Sigmoid colon (tissue), 3 donors: Measurements from ENCODE around the gene HTT.

Source experiments
- POLR2A ChIP-seq, 2 donors: fragments of 450-650 bp; IDR thresholded peaks; one replicate each; pipeline ENCODE4 v1.6.1; 2016; ENCODE audit warnings: antibody characterized with exemption in 2 of 2, mild to moderate bottlenecking in 2 of 2, moderate library complexity in 2 of 2
- TF ChIP-seq, protein P1 (sequence below), 4 experiments: fragments of 450-650 bp in 3 of 4; fragments of 200-600 bp in 1 of 4; IDR thresholded peaks; one replicate each; pipeline ENCODE4 v1.5.1; 2016 to 2019; ENCODE audit warnings: antibody characterized with exemption in 4 of 4, mild to moderate bottlenecking in 3 of 4, moderate library complexity in 2 of 4

DNA sequence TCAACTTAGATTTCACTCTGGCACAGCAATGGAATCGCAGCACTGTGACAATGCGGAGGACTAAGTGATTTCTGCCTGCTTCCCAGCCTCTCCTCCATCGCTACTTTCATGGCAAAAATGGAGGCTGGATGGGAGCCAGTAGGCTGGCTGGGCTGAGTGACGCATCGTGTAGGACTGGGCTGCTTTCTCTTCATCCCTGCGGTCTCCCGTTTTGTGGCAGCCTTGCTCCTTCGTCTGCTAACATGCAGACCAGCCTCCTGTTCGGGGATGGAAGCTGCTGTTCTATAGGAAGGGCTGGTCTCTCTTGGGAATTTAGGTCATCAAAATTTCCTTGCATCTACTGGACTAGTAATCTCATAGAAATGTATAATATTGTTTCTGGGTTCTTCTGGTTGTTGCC, 202.5 kb downstream of the HTT start:
- TF ChIP-seq, protein P1, sequence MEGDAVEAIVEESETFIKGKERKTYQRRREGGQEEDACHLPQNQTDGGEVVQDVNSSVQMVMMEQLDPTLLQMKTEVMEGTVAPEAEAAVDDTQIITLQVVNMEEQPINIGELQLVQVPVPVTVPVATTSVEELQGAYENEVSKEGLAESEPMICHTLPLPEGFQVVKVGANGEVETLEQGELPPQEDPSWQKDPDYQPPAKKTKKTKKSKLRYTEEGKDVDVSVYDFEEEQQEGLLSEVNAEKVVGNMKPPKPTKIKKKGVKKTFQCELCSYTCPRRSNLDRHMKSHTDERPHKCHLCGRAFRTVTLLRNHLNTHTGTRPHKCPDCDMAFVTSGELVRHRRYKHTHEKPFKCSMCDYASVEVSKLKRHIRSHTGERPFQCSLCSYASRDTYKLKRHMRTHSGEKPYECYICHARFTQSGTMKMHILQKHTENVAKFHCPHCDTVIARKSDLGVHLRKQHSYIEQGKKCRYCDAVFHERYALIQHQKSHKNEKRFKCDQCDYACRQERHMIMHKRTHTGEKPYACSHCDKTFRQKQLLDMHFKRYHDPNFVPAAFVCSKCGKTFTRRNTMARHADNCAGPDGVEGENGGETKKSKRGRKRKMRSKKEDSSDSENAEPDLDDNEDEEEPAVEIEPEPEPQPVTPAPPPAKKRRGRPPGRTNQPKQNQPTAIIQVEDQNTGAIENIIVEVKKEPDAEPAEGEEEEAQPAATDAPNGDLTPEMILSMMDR (IDR thresholded peaks at IDR 0.05): no peak
- TF ChIP-seq POLR2A (IDR thresholded peaks at IDR 0.05): no peak
